HG02763 (cell line): ENCODE data around the gene CD2BP2.
A peak's percentile ranks its signal among the peaks of the same experiment; 100 is the strongest.

Source experiments
- ATAC-seq: cut with Tn5 transposase; IDR thresholded peaks from one replicate; pipeline ENCODE4 v1.9.1; 2021; ENCODE audit warnings: mild to moderate bottlenecking, moderate library complexity; ENCODE audit not compliant: unreplicated experiment

The CD2BP2 gene

GRCh38 chr16:30361180-30361579 is 6.1 kb upstream of the CD2BP2 start:
- ATAC-seq, result no peak

- no peak for ATAC-seq
These were observed 4.7 kb upstream of the CD2BP2 start for GRCh38 chr16:30359871-30360170.

DNA sequence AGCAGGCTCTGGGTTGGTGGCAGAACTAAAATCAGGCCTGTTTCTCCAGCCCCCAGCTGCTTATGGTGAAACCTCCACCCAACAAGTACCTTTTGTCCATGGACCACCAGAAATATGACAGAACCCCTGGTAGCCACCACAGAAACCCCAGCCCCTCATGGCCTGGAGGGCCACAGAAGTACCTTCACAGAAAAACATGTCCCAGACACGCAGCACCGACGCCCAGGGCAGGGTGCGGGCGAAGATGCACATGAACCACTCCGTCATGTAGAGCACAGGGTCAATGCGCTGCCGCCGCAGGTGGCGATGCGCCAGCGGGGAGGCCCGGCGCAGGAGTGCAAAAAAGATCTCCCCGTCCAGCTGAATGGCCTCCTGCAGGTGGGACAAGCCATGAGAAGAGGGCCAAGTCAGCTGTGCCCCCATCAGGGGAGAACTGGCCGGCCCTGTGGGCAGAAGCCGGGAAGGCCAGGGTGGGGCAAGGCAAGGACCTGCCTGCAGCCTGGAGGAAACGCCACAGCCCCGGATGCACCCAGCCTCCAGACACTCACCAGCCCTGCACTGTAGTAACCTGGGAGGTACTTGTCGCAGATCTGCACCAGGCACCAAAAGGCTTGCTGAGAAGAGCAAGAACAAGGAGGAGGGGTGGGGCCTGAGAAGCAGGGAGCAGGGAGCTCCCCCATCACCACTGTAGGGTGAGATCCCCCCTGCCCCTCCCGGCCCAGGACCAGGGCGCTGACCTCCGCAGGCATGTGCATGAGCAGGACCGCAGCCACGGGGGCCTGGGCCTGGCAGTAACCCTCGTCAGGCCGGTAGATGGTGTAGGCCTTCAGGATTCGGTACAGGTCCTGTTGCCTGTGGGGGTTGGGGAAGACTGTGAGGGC is 4.1 kb upstream of the CD2BP2 start:
- ATAC-seq, result no peak

DNA sequence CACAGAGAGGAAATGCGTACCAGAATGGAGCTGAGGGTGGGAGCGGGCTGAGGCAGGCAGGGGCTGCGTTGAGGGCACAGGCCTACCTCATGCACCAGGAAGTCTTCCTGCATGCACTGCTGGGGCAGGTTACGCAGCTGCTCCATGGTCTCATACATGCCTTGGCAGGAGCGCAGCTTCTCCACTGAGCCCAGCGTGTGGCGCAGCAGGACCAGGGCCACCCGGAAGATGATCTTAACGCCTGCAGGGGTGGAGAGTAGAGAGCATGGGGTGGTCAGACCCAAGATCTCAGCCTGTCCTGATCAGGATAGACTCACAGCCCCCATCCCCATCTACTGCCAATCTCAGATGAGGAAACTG is 3.4 kb upstream of the CD2BP2 start:
- ATAC-seq, result no peak

DNA sequence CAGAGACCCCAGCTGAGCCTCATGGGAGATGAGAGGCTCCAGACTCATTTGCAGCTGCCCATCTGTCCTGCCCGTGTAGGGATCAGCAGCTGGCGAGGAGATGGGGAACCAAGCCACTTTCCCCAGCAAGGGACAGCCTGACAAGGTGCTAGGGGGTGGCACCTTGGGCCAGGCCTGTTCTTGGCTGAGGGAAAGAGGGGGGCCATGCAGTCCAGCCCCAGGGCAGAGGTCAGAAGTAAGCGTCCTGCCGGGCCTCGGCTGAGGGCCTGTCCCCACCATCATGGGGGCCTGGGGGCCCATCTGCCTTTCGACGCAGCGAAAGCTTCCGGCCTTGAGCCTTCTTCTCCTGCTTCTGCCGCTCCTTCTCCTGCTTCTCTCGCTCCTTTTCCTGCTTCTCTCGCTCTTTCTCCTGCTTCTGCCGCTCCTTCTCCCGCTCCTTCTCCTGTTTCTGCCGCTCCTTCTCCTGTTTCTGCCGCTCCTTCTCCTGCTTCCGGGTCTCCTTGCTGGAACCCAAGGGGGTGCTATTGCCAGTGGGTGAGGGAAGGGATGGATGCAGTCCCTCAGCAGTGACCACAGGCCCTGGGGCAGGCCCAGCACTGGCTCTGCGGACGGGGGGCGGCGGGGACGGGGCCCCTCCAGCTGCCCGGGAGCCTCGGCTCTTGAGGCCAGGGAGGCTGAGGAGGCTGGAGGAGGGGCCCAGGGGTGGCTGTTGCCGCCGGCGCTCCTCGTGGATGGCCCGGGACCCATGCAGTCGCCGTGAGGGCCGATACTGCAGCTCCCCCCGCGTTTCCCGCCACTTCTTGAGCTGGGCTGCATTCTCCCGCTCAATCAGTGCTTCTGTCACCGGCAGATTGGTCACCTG is 2.8 kb upstream of the CD2BP2 start:
- ATAC-seq, result no peak

- ATAC-seq, result no peak
These were observed 2.1 kb upstream of the CD2BP2 start for GRCh38 chr16:30357085-30357714.

DNA sequence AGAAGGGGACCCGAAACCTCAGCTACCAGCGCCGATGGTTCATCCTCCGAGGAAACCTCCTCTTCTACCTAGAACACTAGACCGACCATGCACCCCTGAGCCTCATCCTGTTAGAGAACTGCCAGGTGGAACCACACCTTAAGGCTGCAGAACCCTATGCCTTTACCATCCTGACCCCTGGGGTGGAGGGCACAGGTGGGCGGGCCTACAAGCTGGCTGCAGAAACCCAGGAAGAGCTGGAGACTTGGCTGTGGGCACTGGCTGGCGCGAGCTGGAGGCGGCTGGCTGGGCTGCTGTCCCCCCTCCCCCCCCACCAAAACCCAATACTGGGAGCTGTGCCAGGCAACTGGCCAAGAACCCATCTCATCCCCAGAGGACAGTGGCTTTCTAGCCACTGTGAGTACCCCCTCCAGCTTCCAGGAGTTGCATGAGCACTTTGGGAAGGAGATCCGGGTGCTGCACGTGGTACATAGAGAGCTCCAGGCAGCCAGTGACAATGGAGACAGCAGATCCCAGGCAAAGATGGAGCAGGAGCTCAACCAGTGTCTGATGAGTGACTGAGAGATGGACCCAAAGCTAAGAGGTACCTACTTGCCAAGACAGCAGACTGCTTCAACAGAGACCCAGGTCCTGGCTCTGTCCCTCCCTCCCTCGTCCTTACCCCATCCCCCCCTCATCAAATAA is 1.4 kb upstream of the CD2BP2 start:
- no peak for ATAC-seq

DNA sequence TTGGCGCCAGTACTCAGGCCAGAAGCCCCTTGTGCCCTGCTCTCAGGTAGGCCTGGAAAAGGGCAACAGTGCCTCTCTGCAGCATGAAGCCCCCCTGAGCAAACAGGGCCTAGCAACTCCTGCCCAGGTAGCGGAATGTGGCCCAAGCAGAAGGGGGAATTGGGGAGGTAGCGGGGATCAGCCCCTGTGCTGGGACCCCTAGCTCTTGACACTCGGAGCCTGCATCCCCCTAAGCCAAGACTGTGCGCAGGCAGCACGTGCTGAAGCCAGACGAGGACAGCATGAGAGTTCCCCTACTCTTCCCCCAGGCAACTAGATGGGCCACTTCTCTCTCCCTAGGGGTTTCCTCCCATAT is 823 bp upstream of the CD2BP2 start:
- no peak for ATAC-seq

DNA sequence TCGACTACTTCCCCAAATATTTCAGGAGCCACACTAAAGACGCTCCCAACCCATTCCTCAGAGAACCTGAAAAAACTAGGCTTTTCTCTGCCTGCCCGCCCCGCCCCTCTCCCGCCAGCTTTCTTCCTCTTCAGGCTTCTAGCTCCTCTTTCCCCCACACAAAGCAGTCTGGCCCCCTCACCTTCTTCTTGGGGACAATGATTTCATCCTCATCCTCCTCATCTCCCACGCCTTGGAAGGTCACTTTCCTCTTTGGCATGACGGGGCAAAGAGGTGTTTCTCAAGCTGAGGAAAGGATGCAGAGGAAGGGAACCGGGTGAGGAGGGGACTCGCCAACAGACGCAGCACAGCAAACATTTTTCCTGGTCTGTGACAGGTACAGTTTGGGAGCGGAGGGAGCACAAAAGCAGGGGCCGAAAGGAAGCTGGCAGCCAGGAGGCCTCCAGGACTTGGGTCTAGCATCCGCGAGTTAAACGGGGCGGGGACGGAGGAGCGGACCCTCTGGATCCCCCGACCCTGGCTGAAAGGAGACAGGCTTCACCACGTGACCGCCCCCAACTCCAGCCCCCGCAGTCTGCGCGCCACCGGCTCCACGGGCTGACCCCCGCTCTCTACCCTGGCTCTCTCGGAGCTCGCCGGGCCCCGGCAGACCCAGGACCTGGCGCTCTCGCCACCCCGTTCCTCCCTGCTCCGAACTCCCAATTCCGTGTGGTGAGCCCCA is 525 bp downstream of the CD2BP2 start:
- ATAC-seq, result no peak

- no peak for ATAC-seq
These were observed 1.5 kb downstream of the CD2BP2 start for GRCh38 chr16:30353438-30354129.

DNA sequence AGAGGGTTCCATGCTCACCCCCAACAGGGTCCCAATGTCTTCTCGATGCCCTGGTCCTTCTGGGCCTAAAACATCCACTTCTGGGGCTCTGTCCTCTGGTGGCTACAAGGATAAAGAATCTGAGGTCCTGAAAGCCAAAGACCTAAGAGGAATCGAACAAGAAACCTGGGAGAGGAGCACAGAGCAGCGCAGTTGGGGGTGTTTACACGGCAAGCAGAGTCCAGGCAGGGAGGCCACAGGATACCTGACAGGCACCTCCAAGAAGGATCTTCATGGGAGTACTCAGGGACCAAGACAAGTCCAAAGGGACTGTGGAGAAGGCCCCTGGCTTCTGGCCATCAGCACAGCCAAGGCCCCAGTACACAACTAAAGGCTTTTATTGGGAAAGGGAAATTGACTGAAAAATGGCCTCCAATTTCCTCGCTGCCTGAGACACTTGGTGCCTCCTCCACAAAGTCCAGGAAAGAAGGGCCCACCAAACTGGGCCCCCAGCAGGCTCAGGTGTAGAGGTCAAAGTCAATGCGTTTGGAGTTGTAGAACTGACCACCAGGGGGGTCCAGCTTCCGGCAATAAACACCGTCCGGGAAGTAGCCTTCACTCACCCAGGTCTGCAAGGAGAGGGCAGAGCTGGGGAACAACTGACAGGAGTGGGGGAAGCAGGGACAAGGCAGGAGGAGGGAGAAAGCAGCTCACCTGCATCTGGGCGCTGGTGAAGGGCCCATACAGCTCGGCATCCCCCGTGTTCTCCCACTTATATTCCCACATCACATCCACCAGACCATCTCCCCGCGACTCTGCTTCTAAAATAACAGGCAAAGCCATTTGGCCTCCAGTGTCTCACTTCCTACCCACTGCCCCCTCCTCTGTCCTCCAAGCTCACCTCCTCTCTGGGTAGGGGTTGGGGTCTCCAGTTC is 2.4 kb downstream of the CD2BP2 start:
- no peak for ATAC-seq

- ATAC-seq, result no peak
These were observed 3.3 kb downstream of the CD2BP2 start for GRCh38 chr16:30351586-30352419.

- no peak for ATAC-seq
These were observed 4.1 kb downstream of the CD2BP2 start for GRCh38 chr16:30351001-30351441.

DNA sequence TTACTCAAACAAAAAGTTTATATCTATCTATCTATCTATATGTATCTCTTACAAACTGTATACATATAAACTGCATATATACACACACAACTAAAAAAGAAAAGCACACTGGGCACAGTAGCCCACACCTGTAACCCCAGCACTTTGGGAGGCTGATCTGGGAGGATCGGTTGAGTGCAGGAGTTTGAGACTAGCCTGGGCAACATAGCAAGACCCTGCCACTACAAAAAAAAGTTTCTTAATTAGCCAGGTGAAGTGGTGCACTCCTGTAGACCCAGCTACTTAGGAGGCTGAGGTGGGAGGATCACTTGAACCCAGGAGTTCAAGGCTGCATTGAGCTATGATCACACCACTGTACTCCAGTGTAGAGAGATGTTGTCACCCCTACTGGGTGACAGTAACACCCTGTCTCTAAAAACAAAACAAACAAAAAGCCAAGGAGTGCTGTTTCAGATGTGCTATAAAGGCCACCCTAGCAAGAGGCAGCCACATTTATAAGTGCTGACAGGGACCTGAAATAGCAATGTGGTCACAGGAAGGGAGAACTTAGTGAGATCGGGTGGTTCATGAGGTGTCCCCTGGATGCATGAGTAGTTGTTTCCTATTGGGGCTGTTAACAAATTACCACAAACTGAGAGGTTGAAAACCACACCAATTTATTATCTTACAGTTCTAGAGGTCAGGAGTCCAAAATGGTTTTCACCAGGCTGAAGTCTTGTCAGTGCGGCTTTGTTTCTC is 4.8 kb downstream of the CD2BP2 start:
- peak; percentile 37 for ATAC-seq

- no peak for ATAC-seq
These were observed 5.4 kb downstream of the CD2BP2 start for GRCh38 chr16:30349675-30350074.

- ATAC-seq, result no peak
These were observed 6.2 kb downstream of the CD2BP2 start for GRCh38 chr16:30348929-30349328.

DNA sequence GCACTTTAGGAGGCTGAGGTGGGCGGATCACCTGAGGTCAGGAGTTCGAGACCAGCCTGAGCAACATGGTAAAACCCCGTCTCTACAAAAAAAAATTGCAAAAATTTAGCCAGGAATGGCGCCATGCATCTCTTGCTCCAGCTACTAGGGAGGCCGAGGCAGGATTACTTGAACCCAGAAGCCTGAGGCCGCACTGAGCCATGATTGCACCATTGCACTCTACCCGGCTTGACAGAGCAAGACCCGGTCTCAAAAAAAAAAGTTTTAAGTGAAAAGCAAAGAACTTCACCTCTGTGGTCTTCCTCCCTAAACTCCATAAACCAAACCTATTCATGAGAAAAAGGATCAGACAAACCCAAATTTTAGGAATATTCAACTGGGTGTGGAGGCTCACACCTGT is 7.0 kb downstream of the CD2BP2 start:
- ATAC-seq, result no peak
